Measurements from ENCODE around the gene PDE9A. TPM values are rescaled to one million over a fixed set of nuclear protein-coding genes. Genes with fewer than 3 reads are reported as not detected.

PDE9A gene
- total RNA-seq, 4 donors from 2014 or later = 29.2 to 68.4 (median 40.4) TPM

GRCh38 chr21:42745511-42746239 is 92.3 kb downstream of the PDE9A start:
- peaks cover 18 to 71% (median 65%) of the 10 kb centered on the region in 4 donors for H3K4me1 ChIP-seq
- peaks cover 0 to 25% (median 4%) of the 10 kb centered on the region in 4 donors for H3K36me3 ChIP-seq
- peak overlapping the region; percentile 85 to 87 (median 86) for H3K27ac ChIP-seq (replicated peaks in 1 of 4)
- no peaks in the 10 kb centered on the region for H3K27me3 ChIP-seq
- H3K4me3 ChIP-seq = no peak overlapping the region
- whole genome bisulfite sequencing = 84% methylated on average over 21 of the region's 22 CpGs
- no peaks in the 10 kb centered on the region for H3K9me3 ChIP-seq
- intact Hi-C loops (cut with DNase I) = loop anchor here (5.0 kb wide), 1 partner anchor 93 kb away; the partner anchor contains the start of gene PDE9A
- TF ChIP-seq CTCF (IDR thresholded peaks at IDR 0.05) = no peak
- no peak for TF ChIP-seq EP300 (IDR thresholded peaks at IDR 0.05)
- TF ChIP-seq POLR2AphosphoS5 (IDR thresholded peaks at IDR 0.05) = no peak
- no peak for TF ChIP-seq POLR2A (IDR thresholded peaks at IDR 0.05; ENCODE audit: low read depth)
- DNase-seq (ENCODE audit: extremely low spot score) = no peak

GRCh38 chr21:42746240-42746592 is 92.8 kb downstream of the PDE9A start:
- no peak for DNase-seq (ENCODE audit: extremely low spot score)
- peaks cover 0 to 25% (median 4%) of the 10 kb centered on the region in 4 donors for H3K36me3 ChIP-seq
- peak overlapping the region; percentile 85 to 87 (median 86) for H3K27ac ChIP-seq (replicated peaks in 1 of 4)
- WGBS = 92% methylated on average over 7 of the region's 7 CpGs
- no peaks in the 10 kb centered on the region for H3K27me3 ChIP-seq
- intact Hi-C loops (cut with DNase I) = loop anchor here (5.0 kb wide), 1 partner anchor 94 kb away; the partner anchor contains the start of gene PDE9A
- H3K4me1 ChIP-seq = peaks cover 18 to 73% (median 66%) of the 10 kb centered on the region in 4 donors
- no peak for TF ChIP-seq POLR2A (IDR thresholded peaks at IDR 0.05; ENCODE audit: low read depth)
- TF ChIP-seq EP300 (IDR thresholded peaks at IDR 0.05) = no peak
- no peak for TF ChIP-seq CTCF (IDR thresholded peaks at IDR 0.05)
- TF ChIP-seq POLR2AphosphoS5 (IDR thresholded peaks at IDR 0.05) = no peak
- H3K9me3 ChIP-seq = no peaks in the 10 kb centered on the region
- no peak overlapping the region for H3K4me3 ChIP-seq

GRCh38 chr21:42746593-42747275 is 93.3 kb downstream of the PDE9A start:
- no peaks in the 10 kb centered on the region for H3K9me3 ChIP-seq
- H3K27ac ChIP-seq (replicated peaks in 1 of 4) = peak overlapping the region; percentile 85 to 87 (median 86)
- H3K4me1 ChIP-seq = peaks cover 18 to 73% (median 66%) of the 10 kb centered on the region in 4 donors
- TF ChIP-seq POLR2AphosphoS5 (IDR thresholded peaks at IDR 0.05) (peak in 1 of 2 donors; percentile 17), EP300 (IDR thresholded peaks at IDR 0.05) (no peak), CTCF (IDR thresholded peaks at IDR 0.05) (no peak), POLR2A (IDR thresholded peaks at IDR 0.05; ENCODE audit: low read depth) (no peak)
- intact Hi-C loops (cut with DNase I) = loop anchor here (5.0 kb wide), 1 partner anchor 94 kb away; the partner anchor contains the start of gene PDE9A
- DNase-seq (ENCODE audit: extremely low spot score) = no peak
- no peak overlapping the region for H3K4me3 ChIP-seq
- H3K27me3 ChIP-seq = no peaks in the 10 kb centered on the region
- WGBS = 84% methylated on average over 20 of the region's 21 CpGs
- H3K36me3 ChIP-seq = peaks cover 0 to 25% (median 4%) of the 10 kb centered on the region in 4 donors

GRCh38 chr21:42747276-42747701 is 93.9 kb downstream of the PDE9A start:
- intact Hi-C loops (cut with DNase I) = loop anchor here (5.0 kb wide), 1 partner anchor 95 kb away; the partner anchor contains the start of gene PDE9A
- peaks cover 18 to 74% (median 69%) of the 10 kb centered on the region in 4 donors for H3K4me1 ChIP-seq
- H3K36me3 ChIP-seq = peaks cover 0 to 30% (median 4%) of the 10 kb centered on the region in 4 donors
- H3K9me3 ChIP-seq = no peaks in the 10 kb centered on the region
- H3K4me3 ChIP-seq = no peak overlapping the region
- DNase-seq (ENCODE audit: extremely low spot score) = no peak
- H3K27ac ChIP-seq (replicated peaks in 1 of 4) = peak overlapping the region; percentile 85 to 87 (median 86)
- WGBS = 32% methylated on average over 3 of the region's 10 CpGs
- H3K27me3 ChIP-seq = no peaks in the 10 kb centered on the region
- no peak for TF ChIP-seq POLR2A (IDR thresholded peaks at IDR 0.05; ENCODE audit: low read depth)
- no peak for TF ChIP-seq POLR2AphosphoS5 (IDR thresholded peaks at IDR 0.05)
- no peak for TF ChIP-seq CTCF (IDR thresholded peaks at IDR 0.05)
- no peak for TF ChIP-seq EP300 (IDR thresholded peaks at IDR 0.05)

Measured in esophagus muscularis mucosa (tissue), 4 donors.